Heart left ventricle (tissue), 16 donors: ENCODE results near the gene CMC1. TPM values are rescaled to one million over a fixed set of nuclear protein-coding genes. Genes with fewer than 3 reads are reported as not detected.

Experiments used
- ATAC-seq, 4 donors: fragments of 200-7000 bp; cut with Tn5 transposase; one replicate each; pipeline ENCODE4 v1.9.1; 2020 to 2022; ENCODE audit warnings: moderate library complexity in 4 of 4, mild to moderate bottlenecking in 3 of 4, moderate number of reproducible peaks in 1 of 4
- DNase-seq, 5 donors: peaks; one replicate each; pipeline ENCODE4 v3.0.0-alpha.2; 2020
- H3K27ac ChIP-seq, 12 donors: fragments of 200-600 bp; sonication (generic) in 4 of 12; one replicate each; pipeline versions ENCODE4 v1.5.0 to v1.8.0; 2016 to 2022; ENCODE audit warnings: mild to moderate bottlenecking in 2 of 12
- H3K27me3 ChIP-seq, 9 donors: fragments of 200-600 bp; sonication (generic) in 2 of 9; one replicate each; pipeline versions ENCODE4 v1.5.1 to v1.8.0; 2016 to 2022; ENCODE audit warnings: mild to moderate bottlenecking in 3 of 9
- H3K36me3 ChIP-seq, 9 donors: fragments of 200-600 bp; sonication (generic) in 2 of 9; one replicate each; pipeline versions ENCODE4 v1.5.0 to v1.8.0; 2018 to 2022; ENCODE audit warnings: mild to moderate bottlenecking in 2 of 9
- H3K4me1 ChIP-seq, 12 donors: fragments of 200-600 bp; sonication (generic) in 4 of 12; one replicate each; pipeline versions ENCODE4 v1.5.0 to v1.8.0; 2016 to 2022; ENCODE audit warnings: mild to moderate bottlenecking in 3 of 12
- H3K4me3 ChIP-seq, 12 donors: fragments of 200-600 bp; sonication (generic) in 4 of 12; one replicate each; pipeline versions ENCODE4 v1.5.0 to v1.8.0; 2017 to 2022; ENCODE audit warnings: mild to moderate bottlenecking in 9 of 12, moderate library complexity in 4 of 12
- H3K9me3 ChIP-seq, 12 donors: fragments of 200-600 bp; sonication (generic) in 4 of 12; one replicate each; pipeline versions ENCODE4 v1.5.0 to v1.8.0; 2016 to 2022; ENCODE audit warnings: mild to moderate bottlenecking in 1 of 12
- POLR2A ChIP-seq, 2 donors: fragments of 450-650 bp; IDR thresholded peaks; one replicate each; pipeline ENCODE4 v1.6.1; 2017; ENCODE audit warnings: antibody characterized with exemption in 2 of 2, mild to moderate bottlenecking in 2 of 2, moderate library complexity in 2 of 2
- WGBS, 4 donors: extraction: QIAGEN DNeasy Blood & Tissue Kit in 2 of 4; methylation state at CpG; one replicate each; pipeline versions ENCODE4 v1.1.5 to v1.1.7; 2013 to 2018; 5-methylcytosine and 5-hydroxymethylcytosine counted together
- intact Hi-C, 10 donors: fragments of 100-400 bp; cut with DNase I; formaldehyde crosslinking; loops; one replicate each; pipeline versions ENCODE4 v1.11.1 to v1.14.2; 2022
- polyA plus RNA-seq, 2 donors: library from polyadenylated mRNA; stranded (reverse); fragments of 200-250 nt; gene quantifications; one replicate each; pipeline ENCODE4 v1.2.3, GENCODE V29; 2013
- total RNA-seq, 9 donors: library from RNA; depleted of rRNA in 2 of 9; stranded (reverse); fragments of >200 nt in 2 of 9; fragmentation: NEBNext Ultra II Directional in 3 of 9; extraction: Animal tissue kit (Norgen Biotek cat#: 25700) in 3 of 9; gene quantifications; one replicate each; pipeline versions ENCODE4 v1.1.0 to v1.2.4, GENCODE V29; 2016 to 2023
- TF ChIP-seq, protein P1 (sequence below), 12 donors: fragments of 200-600 bp; sonication (generic) in 4 of 12; IDR thresholded peaks; one replicate each; pipeline versions ENCODE4 v1.5.0 to v1.8.0; 2018 to 2022; ENCODE audit warnings: antibody characterized with exemption in 12 of 12, mild to moderate bottlenecking in 5 of 12
- donor health status: ischemic (EF 13 %, LVEDD 7.1; RV severe dilation, severe dysfunction).
- donor health status: healthy with polysubstance abuse.
- donor health status: DM: no; HTN: yes; CAD: no.
- donor health status: DM: no; HTN: no; CAD: no.
- donor health status: ischemic (EF 25% LVEDD 6.9; RV normal size, moderate dysfunction).
- donor health status: ischemic (EF 25% LVEDD 5.7; RV mildly dilated, moderate dysfunction).
- donor health status: healthy.
- donor health status: DM: yes; HTN: yes; CAD: no.
- donor health status: ischemic (EF 35%, LVEDD 5.7; RV mildly dilated, moderate dysfunction).
- donor health status: nonischemic (EF 11% LVEDD 7.7; RV severe dilation, severe dysfunction).
- donor health status: DM: yes; HTN: yes; CAD: no.
- donor health status: PGD.
- donor health status: ischemic (EF 29% LVEDD 5.4; RV normal size, mild dysfunction).
- donor health status: nonischemic (EF 23%, LVEDD 6.1; RV moderate dilation, normal function).

Gene CMC1
- total and polyA plus RNA-seq, 11 donors, result 14.9 to 106 (median 27.6) TPM

DNA sequence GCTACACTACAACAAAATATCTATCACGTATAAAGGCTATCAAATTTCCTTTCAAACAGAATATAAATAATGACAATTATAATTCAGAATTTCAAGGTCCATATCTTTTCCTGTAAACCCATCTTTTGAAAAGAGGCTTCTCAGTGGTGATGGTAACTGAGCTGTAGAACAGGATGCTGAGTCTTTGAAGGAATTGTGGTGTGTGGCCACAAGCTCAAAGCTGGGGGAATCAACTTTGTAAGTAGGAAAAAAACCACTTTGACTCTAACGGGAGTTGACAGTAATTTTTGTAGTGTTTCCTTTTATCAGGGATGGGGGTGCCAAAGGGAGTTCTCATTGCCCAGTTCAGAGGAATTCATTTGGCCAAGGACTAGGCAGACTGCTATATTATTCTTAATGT is 93.8 kb downstream of the CMC1 start:
- Histone ChIP-seq H3K4me3 (no peak overlapping the region), H3K27ac (no peak overlapping the region), H3K36me3 (peaks cover 0 to 92% (median 73%) of the 10 kb centered on the region in 9 donors), H3K27me3 (no peaks in the 10 kb centered on the region), H3K4me1 (no peaks in the 10 kb centered on the region), H3K9me3 (no peaks in the 10 kb centered on the region)
- WGBS, 4 donors, result 61 to 69% (median 65%) methylated on average over 2 of the region's 2 CpGs
- no peak for ATAC-seq
- DNase-seq, result no peak
- TF ChIP-seq POLR2A (IDR thresholded peaks at IDR 0.05), result no peak
- TF ChIP-seq, protein P1, sequence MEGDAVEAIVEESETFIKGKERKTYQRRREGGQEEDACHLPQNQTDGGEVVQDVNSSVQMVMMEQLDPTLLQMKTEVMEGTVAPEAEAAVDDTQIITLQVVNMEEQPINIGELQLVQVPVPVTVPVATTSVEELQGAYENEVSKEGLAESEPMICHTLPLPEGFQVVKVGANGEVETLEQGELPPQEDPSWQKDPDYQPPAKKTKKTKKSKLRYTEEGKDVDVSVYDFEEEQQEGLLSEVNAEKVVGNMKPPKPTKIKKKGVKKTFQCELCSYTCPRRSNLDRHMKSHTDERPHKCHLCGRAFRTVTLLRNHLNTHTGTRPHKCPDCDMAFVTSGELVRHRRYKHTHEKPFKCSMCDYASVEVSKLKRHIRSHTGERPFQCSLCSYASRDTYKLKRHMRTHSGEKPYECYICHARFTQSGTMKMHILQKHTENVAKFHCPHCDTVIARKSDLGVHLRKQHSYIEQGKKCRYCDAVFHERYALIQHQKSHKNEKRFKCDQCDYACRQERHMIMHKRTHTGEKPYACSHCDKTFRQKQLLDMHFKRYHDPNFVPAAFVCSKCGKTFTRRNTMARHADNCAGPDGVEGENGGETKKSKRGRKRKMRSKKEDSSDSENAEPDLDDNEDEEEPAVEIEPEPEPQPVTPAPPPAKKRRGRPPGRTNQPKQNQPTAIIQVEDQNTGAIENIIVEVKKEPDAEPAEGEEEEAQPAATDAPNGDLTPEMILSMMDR (IDR thresholded peaks at IDR 0.05), result no peak
- intact Hi-C loops, result no loop called here

DNA sequence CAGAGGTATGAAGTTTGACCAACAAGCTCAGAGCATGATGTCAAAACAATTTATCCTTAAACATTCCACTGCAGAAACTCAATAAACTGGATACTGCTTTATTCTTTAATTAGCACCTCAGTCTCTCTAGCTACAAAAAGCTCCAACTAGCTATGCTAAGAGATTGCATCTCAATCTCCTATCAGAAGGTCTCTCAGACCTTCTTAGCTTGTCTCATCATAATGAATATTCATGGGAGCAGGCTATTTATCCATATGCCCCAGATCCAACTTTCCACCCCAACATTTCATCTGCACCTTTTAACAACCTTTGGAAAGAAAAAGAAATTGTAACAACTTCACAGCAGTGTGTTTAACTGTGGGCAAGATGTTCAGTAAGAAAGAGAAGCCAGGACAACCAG is 95.8 kb downstream of the CMC1 start:
- H3K4me3 ChIP-seq, result no peak overlapping the region
- no peaks in the 10 kb centered on the region for H3K27me3 ChIP-seq
- no peak for ATAC-seq
- H3K36me3 ChIP-seq, result peaks cover 0 to 76% (median 63%) of the 10 kb centered on the region in 9 donors
- H3K4me1 ChIP-seq, result peaks cover 0 to 11% (median 2%) of the 10 kb centered on the region in 12 donors
- no peak for DNase-seq
- no peak overlapping the region for H3K27ac ChIP-seq
- intact Hi-C loops, result no loop called here
- no peaks in the 10 kb centered on the region for H3K9me3 ChIP-seq
- TF ChIP-seq POLR2A (IDR thresholded peaks at IDR 0.05), result no peak
- TF ChIP-seq, protein P1 (IDR thresholded peaks at IDR 0.05), result no peak

DNA sequence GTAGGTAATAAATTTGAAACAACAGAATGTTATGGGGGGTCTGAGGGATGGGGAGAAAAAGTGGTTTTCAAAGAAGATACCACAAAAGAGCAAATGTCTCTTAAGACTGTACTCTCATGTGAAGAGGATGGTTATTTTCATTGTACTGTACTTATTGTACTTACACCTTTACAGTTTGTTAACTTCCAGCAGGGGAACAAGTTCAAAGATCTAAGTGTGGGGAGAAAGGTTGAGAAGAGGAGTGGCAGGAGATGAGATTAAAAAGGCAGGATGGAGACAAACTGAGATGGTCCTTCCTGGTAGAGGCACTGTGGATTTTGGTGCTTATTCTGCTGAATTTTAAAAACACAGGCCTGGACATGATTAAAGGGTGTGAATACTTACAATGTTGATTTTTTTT is 101.7 kb downstream of the CMC1 start:
- intact Hi-C loops, result loop anchor here in 1 of 10 donors (10.0 kb wide), 1 partner anchor 98 kb away; the partner anchor contains the start of gene CMC1
- Histone ChIP-seq H3K27me3 (no peaks in the 10 kb centered on the region), H3K36me3 (peaks cover 0 to 25% (median 23%) of the 10 kb centered on the region in 9 donors), H3K4me3 (no peak overlapping the region), H3K9me3 (no peaks in the 10 kb centered on the region), H3K27ac (peak overlapping the region in 1 of 12 donors; percentile 13), H3K4me1 (peaks cover 0 to 67% (median 39%) of the 10 kb centered on the region in 12 donors)
- ATAC-seq (no peak), DNase-seq (no peak)
- TF ChIP-seq POLR2A (IDR thresholded peaks at IDR 0.05), result no peak
- TF ChIP-seq, protein P1 (IDR thresholded peaks at IDR 0.05), result no peak

DNA sequence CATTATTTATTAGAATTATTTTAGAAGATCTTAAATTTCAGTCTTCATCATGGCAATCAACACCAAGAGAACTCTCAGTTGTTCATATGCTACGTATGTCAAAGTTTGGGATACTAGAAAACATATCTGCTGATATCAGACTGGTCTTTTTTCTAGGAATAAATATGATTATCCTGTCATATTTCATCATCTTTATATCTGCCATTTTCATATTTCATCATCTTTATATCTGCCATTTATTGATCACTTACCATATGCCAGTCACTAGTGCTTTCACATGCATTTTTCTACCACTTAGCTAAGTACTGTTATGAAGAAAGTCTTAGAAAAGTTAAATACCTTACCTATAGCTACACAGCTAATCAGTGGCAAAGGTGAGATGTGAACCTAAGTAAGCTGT is 104.3 kb downstream of the CMC1 start:
- WGBS, 4 donors, result 90 to 94% (median 93%) methylated on average over 1 of the region's 1 CpG
- TF ChIP-seq POLR2A (IDR thresholded peaks at IDR 0.05), result no peak
- TF ChIP-seq, protein P1 (IDR thresholded peaks at IDR 0.05), result no peak
- Histone ChIP-seq H3K4me3 (no peak overlapping the region), H3K4me1 (peaks cover 0 to 80% (median 49%) of the 10 kb centered on the region in 12 donors), H3K27ac (no peak overlapping the region), H3K36me3 (no peaks in the 10 kb centered on the region), H3K9me3 (no peaks in the 10 kb centered on the region), H3K27me3 (no peaks in the 10 kb centered on the region)
- DNase-seq, result no peak
- intact Hi-C loops, result loop anchor here in 2 of 10 donors (5.0 to 10.0 kb wide), 2 partner anchors 101 to 103 kb away; partner anchors contain the start of gene CMC1 (in 2 of the 2)
- no peak for ATAC-seq
